T-helper 2 cell treated with Interferon-gamma antibody and Interleukin-4, amounts not matched to agents 5 μg/mL and 100 μg/mL, for 36 hours (primary cell): ENCODE measurements around the gene TRAF7.

Experiments
- DNase-seq: peaks from one replicate; pipeline ENCODE4 v3.0.0; 2021; ENCODE audit warnings: low spot score
- H3K27ac Mint-ChIP-seq: one replicate; pipeline ENCODE4 v1.8.0; 2021; ENCODE audit warnings: mild to moderate bottlenecking, mixed read lengths
- H3K27me3 Mint-ChIP-seq: one replicate; pipeline ENCODE4 v1.8.0; 2021; ENCODE audit warnings: low read depth, mixed read lengths
- H3K36me3 Mint-ChIP-seq: one replicate; pipeline ENCODE4 v1.8.0; 2021; ENCODE audit warnings: low read depth, mixed read lengths
- H3K4me1 Mint-ChIP-seq: one replicate; pipeline ENCODE4 v1.8.0; 2021; ENCODE audit warnings: low read depth, mixed read lengths
- H3K4me3 Mint-ChIP-seq: one replicate; pipeline ENCODE4 v1.8.0; 2022; ENCODE audit warnings: mild to moderate bottlenecking, moderate library complexity, mixed read lengths
- H3K9me3 Mint-ChIP-seq: one replicate; pipeline ENCODE4 v1.8.0; 2021; ENCODE audit warnings: mixed read lengths

The TRAF7 gene

GRCh38 chr16:2181952-2182351 lies 26.4 kb downstream of the TRAF7 start:
- Mint-ChIP-seq H3K4me1 (no peaks in the 10 kb centered on the region), H3K27me3 (no peaks in the 10 kb centered on the region), H3K36me3 (peaks cover under 1% of the 10 kb centered on the region), H3K9me3 (no peaks in the 10 kb centered on the region), H3K27ac (peak overlapping the region; percentile 26), H3K4me3 (no peak overlapping the region)
- no peak for DNase-seq

GRCh38 chr16:2183671-2184070 lies 28.1 kb downstream of the TRAF7 start:
- Mint-ChIP-seq H3K27me3 (no peaks in the 10 kb centered on the region), H3K27ac (no peak overlapping the region), H3K36me3 (no peaks in the 10 kb centered on the region), H3K4me1 (no peaks in the 10 kb centered on the region), H3K4me3 (no peak overlapping the region), H3K9me3 (no peaks in the 10 kb centered on the region)
- no peak for DNase-seq

- Mint-ChIP-seq H3K9me3 (no peaks in the 10 kb centered on the region), H3K36me3 (no peaks in the 10 kb centered on the region), H3K27ac (no peak overlapping the region), H3K27me3 (no peaks in the 10 kb centered on the region), H3K4me3 (no peak overlapping the region), H3K4me1 (no peaks in the 10 kb centered on the region)
- no peak for DNase-seq
Observed at GRCh38 chr16:2184346-2184745, 28.8 kb downstream of the TRAF7 start.

- H3K9me3 Mint-ChIP-seq = no peaks in the 10 kb centered on the region
- no peaks in the 10 kb centered on the region for H3K36me3 Mint-ChIP-seq
- H3K27me3 Mint-ChIP-seq = no peaks in the 10 kb centered on the region
- DNase-seq = no peak
- no peaks in the 10 kb centered on the region for H3K4me1 Mint-ChIP-seq
- H3K27ac Mint-ChIP-seq = no peak overlapping the region
- H3K4me3 Mint-ChIP-seq = no peak overlapping the region
Observed at GRCh38 chr16:2184962-2185361, 29.4 kb downstream of the TRAF7 start.

GRCh38 chr16:2186064-2186463 lies 30.5 kb downstream of the TRAF7 start:
- no peaks in the 10 kb centered on the region for H3K36me3 Mint-ChIP-seq
- no peaks in the 10 kb centered on the region for H3K4me1 Mint-ChIP-seq
- no peak overlapping the region for H3K27ac Mint-ChIP-seq
- H3K9me3 Mint-ChIP-seq = no peaks in the 10 kb centered on the region
- DNase-seq = no peak
- H3K27me3 Mint-ChIP-seq = no peaks in the 10 kb centered on the region
- no peak overlapping the region for H3K4me3 Mint-ChIP-seq

GRCh38 chr16:2186505-2186904 lies 30.9 kb downstream of the TRAF7 start:
- H3K27me3 Mint-ChIP-seq = no peaks in the 10 kb centered on the region

GRCh38 chr16:2187212-2187611 lies 31.6 kb downstream of the TRAF7 start:
- Mint-ChIP-seq H3K27me3 (no peaks in the 10 kb centered on the region), H3K27ac (no peak overlapping the region), H3K9me3 (no peaks in the 10 kb centered on the region), H3K4me3 (no peak overlapping the region), H3K4me1 (no peaks in the 10 kb centered on the region), H3K36me3 (no peaks in the 10 kb centered on the region)
- no peak for DNase-seq

More at GRCh38 chr16:2186505-2186904, 30.9 kb downstream of the TRAF7 start:
- Mint-ChIP-seq H3K36me3 (no peaks in the 10 kb centered on the region), H3K4me1 (no peaks in the 10 kb centered on the region), H3K9me3 (no peaks in the 10 kb centered on the region), H3K4me3 (no peak overlapping the region), H3K27ac (no peak overlapping the region)
- DNase-seq = no peak

- Mint-ChIP-seq H3K36me3 (no peaks in the 10 kb centered on the region), H3K9me3 (no peaks in the 10 kb centered on the region), H3K4me1 (no peaks in the 10 kb centered on the region), H3K27me3 (no peaks in the 10 kb centered on the region), H3K4me3 (no peak overlapping the region), H3K27ac (no peak overlapping the region)
- no peak for DNase-seq
Observed at GRCh38 chr16:2188395-2188794, 32.8 kb downstream of the TRAF7 start.

- Mint-ChIP-seq H3K4me3 (no peak overlapping the region), H3K36me3 (no peaks in the 10 kb centered on the region), H3K4me1 (no peaks in the 10 kb centered on the region), H3K27ac (no peak overlapping the region), H3K9me3 (no peaks in the 10 kb centered on the region), H3K27me3 (peaks cover 4% of the 10 kb centered on the region)
- no peak for DNase-seq
Observed at GRCh38 chr16:2189252-2189893, 33.8 kb downstream of the TRAF7 start.

- Mint-ChIP-seq H3K36me3 (no peaks in the 10 kb centered on the region), H3K27me3 (peaks cover 10% of the 10 kb centered on the region), H3K4me3 (no peak overlapping the region), H3K27ac (no peak overlapping the region), H3K4me1 (no peaks in the 10 kb centered on the region), H3K9me3 (no peaks in the 10 kb centered on the region)
- DNase-seq = no peak
Observed at GRCh38 chr16:2190002-2190658, 34.5 kb downstream of the TRAF7 start.

GRCh38 chr16:2190659-2191445 lies 35.3 kb downstream of the TRAF7 start:
- Mint-ChIP-seq H3K36me3 (no peaks in the 10 kb centered on the region), H3K27ac (no peak overlapping the region), H3K9me3 (no peaks in the 10 kb centered on the region), H3K27me3 (peaks cover 14% of the 10 kb centered on the region), H3K4me1 (no peaks in the 10 kb centered on the region), H3K4me3 (no peak overlapping the region)
- DNase-seq = no peak

GRCh38 chr16:2191446-2191706 lies 35.8 kb downstream of the TRAF7 start:
- Mint-ChIP-seq H3K27ac (no peak overlapping the region), H3K9me3 (no peaks in the 10 kb centered on the region), H3K4me3 (no peak overlapping the region), H3K36me3 (no peaks in the 10 kb centered on the region), H3K4me1 (no peaks in the 10 kb centered on the region), H3K27me3 (peaks cover 14% of the 10 kb centered on the region)
- DNase-seq = no peak

GRCh38 chr16:2194166-2194834 lies 38.7 kb downstream of the TRAF7 start:
- H3K4me3 Mint-ChIP-seq = no peak overlapping the region
- H3K27ac Mint-ChIP-seq = no peak overlapping the region
- no peaks in the 10 kb centered on the region for H3K9me3 Mint-ChIP-seq

GRCh38 chr16:2194852-2195321 lies 39.3 kb downstream of the TRAF7 start:
- Mint-ChIP-seq H3K9me3 (no peaks in the 10 kb centered on the region), H3K36me3 (no peaks in the 10 kb centered on the region), H3K4me1 (no peaks in the 10 kb centered on the region), H3K27me3 (peaks cover 37% of the 10 kb centered on the region), H3K4me3 (no peak overlapping the region), H3K27ac (no peak overlapping the region)
- peak; percentile 28 for DNase-seq

More at GRCh38 chr16:2194166-2194834, 38.7 kb downstream of the TRAF7 start:
- Mint-ChIP-seq H3K27me3 (peaks cover 36% of the 10 kb centered on the region), H3K36me3 (no peaks in the 10 kb centered on the region), H3K4me1 (no peaks in the 10 kb centered on the region)
- no peak for DNase-seq
